Measurements from ENCODE around the gene MLH3.

DNA sequence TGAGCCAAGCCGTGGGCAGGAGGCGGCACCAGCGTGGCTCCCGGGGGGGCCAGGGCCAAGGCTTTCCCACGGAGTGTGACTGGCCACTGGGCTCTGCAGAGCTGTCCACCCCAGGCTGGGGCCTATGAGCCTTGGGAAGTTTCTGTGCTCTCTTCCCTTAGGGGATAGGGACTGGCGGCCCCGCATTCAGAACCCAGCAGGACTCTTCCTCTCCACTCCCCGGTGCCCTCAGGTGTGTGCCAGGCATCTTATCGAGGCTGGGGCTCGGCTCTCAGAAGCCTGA lies 66.3 kb downstream of the MLH3 start:
- TF ChIP-seq, protein P1, sequence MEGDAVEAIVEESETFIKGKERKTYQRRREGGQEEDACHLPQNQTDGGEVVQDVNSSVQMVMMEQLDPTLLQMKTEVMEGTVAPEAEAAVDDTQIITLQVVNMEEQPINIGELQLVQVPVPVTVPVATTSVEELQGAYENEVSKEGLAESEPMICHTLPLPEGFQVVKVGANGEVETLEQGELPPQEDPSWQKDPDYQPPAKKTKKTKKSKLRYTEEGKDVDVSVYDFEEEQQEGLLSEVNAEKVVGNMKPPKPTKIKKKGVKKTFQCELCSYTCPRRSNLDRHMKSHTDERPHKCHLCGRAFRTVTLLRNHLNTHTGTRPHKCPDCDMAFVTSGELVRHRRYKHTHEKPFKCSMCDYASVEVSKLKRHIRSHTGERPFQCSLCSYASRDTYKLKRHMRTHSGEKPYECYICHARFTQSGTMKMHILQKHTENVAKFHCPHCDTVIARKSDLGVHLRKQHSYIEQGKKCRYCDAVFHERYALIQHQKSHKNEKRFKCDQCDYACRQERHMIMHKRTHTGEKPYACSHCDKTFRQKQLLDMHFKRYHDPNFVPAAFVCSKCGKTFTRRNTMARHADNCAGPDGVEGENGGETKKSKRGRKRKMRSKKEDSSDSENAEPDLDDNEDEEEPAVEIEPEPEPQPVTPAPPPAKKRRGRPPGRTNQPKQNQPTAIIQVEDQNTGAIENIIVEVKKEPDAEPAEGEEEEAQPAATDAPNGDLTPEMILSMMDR (IDR thresholded peaks at IDR 0.05) = no peak
- TF ChIP-seq POLR2A (IDR thresholded peaks at IDR 0.05) = no peak

Data from body of pancreas (tissue), 4 donors.